ENCODE results near the gene POLR2A. TPM values are rescaled to one million over a fixed set of nuclear protein-coding genes. Genes with fewer than 3 reads are reported as not detected.

Gene POLR2A
- total RNA-seq, 2 donors from 2014 or later = 79.7 to 217 TPM

DNA sequence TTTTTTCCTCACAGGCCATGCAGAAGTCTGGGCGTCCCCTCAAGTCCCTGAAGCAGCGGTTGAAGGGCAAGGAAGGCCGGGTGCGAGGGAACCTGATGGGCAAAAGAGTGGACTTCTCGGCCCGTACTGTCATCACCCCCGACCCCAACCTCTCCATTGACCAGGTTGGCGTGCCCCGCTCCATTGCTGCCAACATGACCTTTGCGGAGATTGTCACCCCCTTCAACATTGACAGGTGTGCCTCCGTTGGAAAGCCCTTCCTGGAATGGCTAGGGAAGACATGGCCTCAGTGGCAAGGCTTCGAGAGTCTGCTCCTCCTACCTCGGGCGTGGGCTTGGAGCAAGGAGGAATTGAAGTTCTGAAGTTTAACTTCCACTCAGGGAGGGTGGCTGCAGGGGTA lies 13.5 kb downstream of the POLR2A start:
- H3K27ac ChIP-seq = no peak overlapping the region
- WGBS = 98% methylated on average over 14 of the region's 14 CpGs
- peaks cover 25 to 54% of the 10 kb centered on the region in 2 donors for H3K36me3 ChIP-seq
- TF ChIP-seq POLR2AphosphoS5 (IDR thresholded peaks at IDR 0.05) = no peak
- TF ChIP-seq POLR2A (IDR thresholded peaks at IDR 0.05) = no peak
- no peaks in the 10 kb centered on the region for H3K9me3 ChIP-seq
- intact Hi-C loops (cut with DNase I) = no loop called here
- H3K27me3 ChIP-seq (replicated peaks; ENCODE audit: insufficient read depth) = no peaks in the 10 kb centered on the region
- H3K4me3 ChIP-seq = no peak overlapping the region
- H3K4me1 ChIP-seq (replicated peaks) = no peaks in the 10 kb centered on the region
- DNase-seq (ENCODE audit: low spot score) = no peak

DNA sequence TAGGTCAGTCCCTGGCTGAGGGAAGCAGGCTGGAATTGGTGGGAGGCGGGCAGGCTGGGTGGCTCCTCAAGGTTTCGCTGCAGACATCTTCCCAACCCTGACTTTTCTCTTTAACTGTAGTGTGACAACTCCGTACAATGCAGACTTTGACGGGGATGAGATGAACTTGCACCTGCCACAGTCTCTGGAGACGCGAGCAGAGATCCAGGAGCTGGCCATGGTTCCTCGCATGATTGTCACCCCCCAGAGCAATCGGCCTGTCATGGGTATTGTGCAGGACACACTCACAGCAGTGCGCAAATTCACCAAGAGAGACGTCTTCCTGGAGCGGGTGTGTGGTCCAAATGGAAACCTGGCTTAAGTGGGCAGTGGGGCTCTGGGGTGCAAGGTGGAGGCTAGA lies 15.0 kb downstream of the POLR2A start:
- 87% methylated on average over 11 of the region's 11 CpGs for WGBS
- Histone ChIP-seq H3K27me3 (replicated peaks; ENCODE audit: insufficient read depth) (no peaks in the 10 kb centered on the region), H3K4me1 (replicated peaks) (no peaks in the 10 kb centered on the region), H3K4me3 (no peak overlapping the region), H3K27ac (no peak overlapping the region), H3K36me3 (peaks cover 30 to 66% of the 10 kb centered on the region in 2 donors), H3K9me3 (no peaks in the 10 kb centered on the region)
- TF ChIP-seq POLR2AphosphoS5 (IDR thresholded peaks at IDR 0.05) = no peak
- no peak for TF ChIP-seq POLR2A (IDR thresholded peaks at IDR 0.05)
- TF ChIP-seq, protein P1, sequence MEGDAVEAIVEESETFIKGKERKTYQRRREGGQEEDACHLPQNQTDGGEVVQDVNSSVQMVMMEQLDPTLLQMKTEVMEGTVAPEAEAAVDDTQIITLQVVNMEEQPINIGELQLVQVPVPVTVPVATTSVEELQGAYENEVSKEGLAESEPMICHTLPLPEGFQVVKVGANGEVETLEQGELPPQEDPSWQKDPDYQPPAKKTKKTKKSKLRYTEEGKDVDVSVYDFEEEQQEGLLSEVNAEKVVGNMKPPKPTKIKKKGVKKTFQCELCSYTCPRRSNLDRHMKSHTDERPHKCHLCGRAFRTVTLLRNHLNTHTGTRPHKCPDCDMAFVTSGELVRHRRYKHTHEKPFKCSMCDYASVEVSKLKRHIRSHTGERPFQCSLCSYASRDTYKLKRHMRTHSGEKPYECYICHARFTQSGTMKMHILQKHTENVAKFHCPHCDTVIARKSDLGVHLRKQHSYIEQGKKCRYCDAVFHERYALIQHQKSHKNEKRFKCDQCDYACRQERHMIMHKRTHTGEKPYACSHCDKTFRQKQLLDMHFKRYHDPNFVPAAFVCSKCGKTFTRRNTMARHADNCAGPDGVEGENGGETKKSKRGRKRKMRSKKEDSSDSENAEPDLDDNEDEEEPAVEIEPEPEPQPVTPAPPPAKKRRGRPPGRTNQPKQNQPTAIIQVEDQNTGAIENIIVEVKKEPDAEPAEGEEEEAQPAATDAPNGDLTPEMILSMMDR (IDR thresholded peaks at IDR 0.05) = no peak
- DNase-seq (ENCODE audit: low spot score) = no peak
- intact Hi-C loops (cut with DNase I) = no loop called here

- no peak overlapping the region for H3K27ac ChIP-seq
- 79% methylated on average over 14 of the region's 14 CpGs for WGBS
- no peaks in the 10 kb centered on the region for H3K9me3 ChIP-seq
- no peak overlapping the region for H3K4me3 ChIP-seq
- intact Hi-C loops (cut with DNase I) = no loop called here
- DNase-seq (ENCODE audit: low spot score) = no peak
- TF ChIP-seq POLR2A (IDR thresholded peaks at IDR 0.05) = no peak
- TF ChIP-seq, protein P1 (IDR thresholded peaks at IDR 0.05) = no peak
- peaks cover 26 to 54% of the 10 kb centered on the region in 2 donors for H3K36me3 ChIP-seq
- H3K4me1 ChIP-seq (replicated peaks) = no peaks in the 10 kb centered on the region
- H3K27me3 ChIP-seq (replicated peaks; ENCODE audit: insufficient read depth) = no peaks in the 10 kb centered on the region
Observed at GRCh38 chr17:7501729-7502128, 17.6 kb downstream of the POLR2A start.

GRCh38 chr17:7502171-7502847 lies 18.1 kb downstream of the POLR2A start:
- Histone ChIP-seq H3K27ac (no peak overlapping the region), H3K27me3 (replicated peaks; ENCODE audit: insufficient read depth) (no peaks in the 10 kb centered on the region), H3K4me3 (no peak overlapping the region), H3K9me3 (no peaks in the 10 kb centered on the region), H3K4me1 (replicated peaks) (no peaks in the 10 kb centered on the region), H3K36me3 (peaks cover 26 to 48% of the 10 kb centered on the region in 2 donors)
- TF ChIP-seq POLR2AphosphoS5 (IDR thresholded peaks at IDR 0.05) (no peak), POLR2A (IDR thresholded peaks at IDR 0.05) (no peak)
- TF ChIP-seq, protein P1 (IDR thresholded peaks at IDR 0.05) = no peak
- no peak for DNase-seq (ENCODE audit: low spot score)
- WGBS = 93% methylated on average over 20 of the region's 20 CpGs
- intact Hi-C loops (cut with DNase I) = no loop called here

DNA sequence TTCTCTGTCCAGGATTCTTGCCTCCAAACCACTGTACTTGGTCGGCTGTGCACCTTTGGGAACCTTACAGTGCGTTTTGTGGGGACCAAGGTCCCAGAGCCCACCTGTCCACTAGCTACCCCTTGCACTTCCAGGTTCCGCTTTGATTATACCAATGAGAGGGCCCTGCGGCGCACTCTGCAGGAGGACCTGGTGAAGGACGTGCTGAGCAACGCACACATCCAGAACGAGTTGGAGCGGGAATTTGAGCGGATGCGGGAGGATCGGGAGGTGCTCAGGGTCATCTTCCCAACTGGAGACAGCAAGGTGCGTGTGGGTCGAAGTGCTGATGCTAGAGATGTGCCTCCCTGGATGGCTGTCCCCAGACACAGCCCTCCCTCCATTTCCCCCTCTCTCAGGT lies 18.8 kb downstream of the POLR2A start:
- Histone ChIP-seq H3K4me3 (no peak overlapping the region), H3K27me3 (replicated peaks; ENCODE audit: insufficient read depth) (no peaks in the 10 kb centered on the region), H3K27ac (no peak overlapping the region), H3K4me1 (replicated peaks) (no peaks in the 10 kb centered on the region), H3K9me3 (no peaks in the 10 kb centered on the region), H3K36me3 (peaks cover 28 to 41% of the 10 kb centered on the region in 2 donors)
- TF ChIP-seq, protein P1 (IDR thresholded peaks at IDR 0.05) = peak in 1 of 4 experiments; percentile 12
- TF ChIP-seq POLR2AphosphoS5 (IDR thresholded peaks at IDR 0.05) (no peak), POLR2A (IDR thresholded peaks at IDR 0.05) (no peak)
- WGBS = 86% methylated on average over 14 of the region's 14 CpGs
- intact Hi-C loops (cut with DNase I) = no loop called here
- no peak for DNase-seq (ENCODE audit: low spot score)
